HepG2 (cell line): ENCODE measurements around the gene ZNF548. TPM values are rescaled to one million over a fixed set of nuclear protein-coding genes. Genes with fewer than 3 reads are reported as not detected.
A peak's percentile ranks its signal among the peaks of the same experiment; 100 is the strongest.

Source experiments
- DNMT1 ChIP-seq: sonication (generic); formaldehyde crosslinking; IDR thresholded peaks from 2 replicates; pipeline ENCODE4 v1.5.1; 2020; ENCODE audit warnings: mild to moderate bottlenecking, missing genetic modification reagents
- EP300 ChIP-seq, 3 experiments: sonication (generic) in 1 of 3; formaldehyde crosslinking in 1 of 3; IDR thresholded peaks; 2 replicates each; pipeline versions ENCODE4 v1.5.1 to v1.6.1; 2011 to 2020; ENCODE audit warnings: low read depth in 2 of 3, low read length in 2 of 3, borderline replicate concordance in 1 of 3, improper control_type of control experiment in 1 of 3, mild to moderate bottlenecking in 1 of 3, missing genetic modification reagents in 1 of 3, moderate library complexity in 1 of 3
- FOXC1 ChIP-seq: sonication (generic); formaldehyde crosslinking; IDR thresholded peaks from 2 replicates; pipeline ENCODE4 v1.8.0; 2022; ENCODE audit warnings: mild to moderate bottlenecking, missing genetic modification reagents, borderline replicate concordance
- GATAD1 ChIP-seq: IDR thresholded peaks from 2 replicates; pipeline ENCODE4 v1.6.1; 2016; ENCODE audit warnings: missing genetic modification reagents, missing compliant biosample characterization
- KMT2B ChIP-seq: IDR thresholded peaks from 2 replicates; pipeline ENCODE4 v1.6.1; 2016; ENCODE audit warnings: missing genetic modification reagents, missing compliant biosample characterization
- MIER3 ChIP-seq: IDR thresholded peaks from 2 replicates; pipeline ENCODE4 v1.6.1; 2016; ENCODE audit warnings: missing compliant biosample characterization, borderline replicate concordance
- PCBP2 ChIP-seq: fragments of 200-400 bp; formaldehyde crosslinking; optimal IDR thresholded peaks from 2 replicates; pipeline ENCODE3; 2018; ENCODE audit warnings: low read length, low read depth; ENCODE audit not compliant: poor library complexity, severe bottlenecking
- PITX1 ChIP-seq: sonication (generic); formaldehyde crosslinking; IDR thresholded peaks from 2 replicates; pipeline ENCODE4 v1.5.1; 2020; ENCODE audit warnings: mild to moderate bottlenecking, missing genetic modification reagents
- RAD51 ChIP-seq: fragments of 450-650 bp; IDR thresholded peaks from 2 replicates; pipeline ENCODE4 v1.6.1; 2016; ENCODE audit warnings: borderline replicate concordance
- RBFOX2 ChIP-seq: fragments of 200-400 bp; formaldehyde crosslinking; IDR thresholded peaks from 2 replicates; pipeline ENCODE4 v1.6.1; 2017; ENCODE audit warnings: low read depth, mild to moderate bottlenecking, low read length
- RBM39 ChIP-seq: fragments of 200-400 bp; formaldehyde crosslinking; IDR thresholded peaks from one replicate; pipeline ENCODE4 v1.6.1; 2018; ENCODE audit warnings: antibody characterized with exemption, mild to moderate bottlenecking, low read depth, low read length; ENCODE audit not compliant: poor library complexity, severe bottlenecking
- RFXAP ChIP-seq: sonication (generic); formaldehyde crosslinking; IDR thresholded peaks from 2 replicates; pipeline ENCODE4 v1.4.0; 2020; ENCODE audit warnings: missing genetic modification reagents, borderline replicate concordance
- ZFX ChIP-seq: sonication (generic); formaldehyde crosslinking; IDR thresholded peaks from 2 replicates; pipeline ENCODE4 v1.4.0; 2020; ENCODE audit warnings: mild to moderate bottlenecking, low read depth, missing genetic modification reagents, moderate library complexity
- ZNF136 ChIP-seq: sonication (generic); formaldehyde crosslinking; IDR thresholded peaks from 2 replicates; pipeline ENCODE4 v1.8.1; 2022; ENCODE audit warnings: low read depth, mild to moderate bottlenecking, moderate library complexity, missing genetic modification reagents
- ZNF451 ChIP-seq: sonication (generic); formaldehyde crosslinking; IDR thresholded peaks from 2 replicates; pipeline ENCODE4 v1.5.0; 2020; ENCODE audit warnings: mild to moderate bottlenecking, missing genetic modification reagents
- ZNF546 ChIP-seq: sonication (generic); formaldehyde crosslinking; conservative IDR thresholded peaks from 2 replicates; pipeline ENCODE4 v1.8.1; 2023; ENCODE audit warnings: mild to moderate bottlenecking, missing genetic modification reagents
- polyA plus RNA-seq, 8 experiments: library from polyadenylated mRNA; depleted of rRNA in 3 of 8; stranded (reverse) in 7 of 8; unstranded in 1 of 8; fragments of >200 nt; fragmentation: Illumina TruSeq in 4 of 8; extraction: Trizol in 4 of 8; gene quantifications; 2 replicates each; pipeline versions ENCODE4 v1.2.1 to v1.2.3, GENCODE V29; 2011 to 2016; ENCODE audit warnings: low read depth in 4 of 8, missing spikeins in 1 of 8, mixed read lengths in 1 of 8; ENCODE audit not compliant: insufficient read depth in 1 of 8
- total RNA-seq, 5 experiments: library from RNA; depleted of rRNA; stranded (reverse); fragments of >200 nt; fragmentation: Illumina TruSeq; extraction: Trizol; gene quantifications; 2 replicates each; pipeline ENCODE4 v1.2.3, GENCODE V29; 2016; ENCODE audit warnings: low read depth in 1 of 5
- TF ChIP-seq, protein P1 (sequence below): sonication (generic); formaldehyde crosslinking; IDR thresholded peaks from 2 replicates; pipeline ENCODE4 v1.5.0; 2020; ENCODE audit warnings: mild to moderate bottlenecking, missing genetic modification reagents, borderline replicate concordance
- TF ChIP-seq, protein P2 (sequence below): sonication (generic); formaldehyde crosslinking; IDR thresholded peaks from 2 replicates; pipeline ENCODE4 v1.5.1; 2020; ENCODE audit warnings: missing genetic modification reagents, mild to moderate bottlenecking, borderline replicate concordance

ZNF548 gene
- total and polyA plus RNA-seq, 2 of the 13 experiments (the other 11 are each of a cell fraction or from before 2014, with no cell fraction given), result 19.6 to 24.9 TPM

DNA sequence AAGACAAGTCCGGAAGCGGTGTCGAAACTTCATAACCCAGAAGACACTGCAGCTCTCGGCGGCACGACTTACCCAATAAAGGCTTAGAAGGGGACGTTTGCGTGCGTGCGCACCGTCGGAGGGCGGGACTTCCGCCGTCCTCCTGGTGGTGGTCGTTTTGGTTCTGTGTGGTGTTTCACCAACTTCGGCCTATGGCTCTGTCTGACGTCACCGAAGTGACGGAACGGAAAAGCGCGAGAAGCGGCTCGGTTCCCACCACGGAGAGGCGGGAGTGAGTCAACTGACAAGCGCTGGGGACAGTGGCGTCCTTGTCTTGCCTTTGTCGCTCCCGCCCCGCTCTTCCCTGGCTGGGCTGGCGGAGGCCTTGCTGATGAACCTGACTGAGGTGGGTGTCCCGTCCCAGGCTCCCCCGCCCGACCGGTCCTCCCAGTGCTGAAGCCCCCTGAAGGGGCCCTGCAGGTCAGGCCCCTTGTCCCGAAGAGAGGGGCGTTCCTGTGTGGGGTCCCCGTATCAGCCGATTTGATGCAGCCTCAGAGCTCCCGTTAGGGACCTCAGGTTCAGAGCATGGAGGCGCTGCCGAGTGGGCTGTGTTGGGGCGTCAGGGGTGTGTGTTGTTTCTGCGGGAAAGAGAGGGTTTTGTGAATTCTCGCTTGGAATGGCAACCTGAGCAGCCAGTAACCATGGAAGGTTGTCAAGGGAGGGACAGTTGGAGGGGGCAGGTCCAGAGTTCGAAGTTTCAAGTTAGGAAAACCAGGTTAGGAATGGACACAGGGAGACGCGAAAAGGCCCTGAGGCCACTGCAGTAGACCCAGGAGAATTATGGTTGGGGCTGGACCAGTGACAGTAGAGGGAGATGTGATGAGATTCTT is at the start of gene ZNF548 (continued):
- TF ChIP-seq, protein P1, sequence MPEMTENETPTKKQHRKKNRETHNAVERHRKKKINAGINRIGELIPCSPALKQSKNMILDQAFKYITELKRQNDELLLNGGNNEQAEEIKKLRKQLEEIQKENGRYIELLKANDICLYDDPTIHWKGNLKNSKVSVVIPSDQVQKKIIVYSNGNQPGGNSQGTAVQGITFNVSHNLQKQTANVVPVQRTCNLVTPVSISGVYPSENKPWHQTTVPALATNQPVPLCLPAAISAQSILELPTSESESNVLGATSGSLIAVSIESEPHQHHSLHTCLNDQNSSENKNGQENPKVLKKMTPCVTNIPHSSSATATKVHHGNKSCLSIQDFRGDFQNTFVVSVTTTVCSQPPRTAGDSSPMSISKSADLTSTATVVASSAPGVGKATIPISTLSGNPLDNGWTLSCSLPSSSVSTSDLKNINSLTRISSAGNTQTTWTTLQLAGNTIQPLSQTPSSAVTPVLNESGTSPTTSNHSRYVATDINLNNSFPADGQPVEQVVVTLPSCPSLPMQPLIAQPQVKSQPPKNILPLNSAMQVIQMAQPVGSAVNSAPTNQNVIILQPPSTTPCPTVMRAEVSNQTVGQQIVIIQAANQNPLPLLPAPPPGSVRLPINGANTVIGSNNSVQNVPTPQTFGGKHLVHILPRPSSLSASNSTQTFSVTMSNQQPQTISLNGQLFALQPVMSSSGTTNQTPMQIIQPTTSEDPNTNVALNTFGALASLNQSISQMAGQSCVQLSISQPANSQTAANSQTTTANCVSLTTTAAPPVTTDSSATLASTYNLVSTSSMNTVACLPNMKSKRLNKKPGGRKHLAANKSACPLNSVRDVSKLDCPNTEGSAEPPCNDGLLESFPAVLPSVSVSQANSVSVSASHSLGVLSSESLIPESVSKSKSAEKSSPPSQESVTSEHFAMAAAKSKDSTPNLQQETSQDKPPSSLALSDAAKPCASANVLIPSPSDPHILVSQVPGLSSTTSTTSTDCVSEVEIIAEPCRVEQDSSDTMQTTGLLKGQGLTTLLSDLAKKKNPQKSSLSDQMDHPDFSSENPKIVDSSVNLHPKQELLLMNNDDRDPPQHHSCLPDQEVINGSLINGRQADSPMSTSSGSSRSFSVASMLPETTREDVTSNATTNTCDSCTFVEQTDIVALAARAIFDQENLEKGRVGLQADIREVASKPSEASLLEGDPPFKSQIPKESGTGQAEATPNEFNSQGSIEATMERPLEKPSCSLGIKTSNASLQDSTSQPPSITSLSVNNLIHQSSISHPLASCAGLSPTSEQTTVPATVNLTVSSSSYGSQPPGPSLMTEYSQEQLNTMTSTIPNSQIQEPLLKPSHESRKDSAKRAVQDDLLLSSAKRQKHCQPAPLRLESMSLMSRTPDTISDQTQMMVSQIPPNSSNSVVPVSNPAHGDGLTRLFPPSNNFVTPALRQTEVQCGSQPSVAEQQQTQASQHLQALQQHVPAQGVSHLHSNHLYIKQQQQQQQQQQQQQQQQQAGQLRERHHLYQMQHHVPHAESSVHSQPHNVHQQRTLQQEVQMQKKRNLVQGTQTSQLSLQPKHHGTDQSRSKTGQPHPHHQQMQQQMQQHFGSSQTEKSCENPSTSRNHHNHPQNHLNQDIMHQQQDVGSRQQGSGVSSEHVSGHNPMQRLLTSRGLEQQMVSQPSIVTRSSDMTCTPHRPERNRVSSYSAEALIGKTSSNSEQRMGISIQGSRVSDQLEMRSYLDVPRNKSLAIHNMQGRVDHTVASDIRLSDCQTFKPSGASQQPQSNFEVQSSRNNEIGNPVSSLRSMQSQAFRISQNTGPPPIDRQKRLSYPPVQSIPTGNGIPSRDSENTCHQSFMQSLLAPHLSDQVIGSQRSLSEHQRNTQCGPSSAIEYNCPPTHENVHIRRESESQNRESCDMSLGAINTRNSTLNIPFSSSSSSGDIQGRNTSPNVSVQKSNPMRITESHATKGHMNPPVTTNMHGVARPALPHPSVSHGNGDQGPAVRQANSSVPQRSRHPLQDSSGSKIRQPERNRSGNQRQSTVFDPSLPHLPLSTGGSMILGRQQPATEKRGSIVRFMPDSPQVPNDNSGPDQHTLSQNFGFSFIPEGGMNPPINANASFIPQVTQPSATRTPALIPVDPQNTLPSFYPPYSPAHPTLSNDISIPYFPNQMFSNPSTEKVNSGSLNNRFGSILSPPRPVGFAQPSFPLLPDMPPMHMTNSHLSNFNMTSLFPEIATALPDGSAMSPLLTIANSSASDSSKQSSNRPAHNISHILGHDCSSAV (CRISPR knock-in tag), result no peak
- peak; percentile 38; the same call in 1 of the 2 replicates for TF ChIP-seq FOXC1 (CRISPR knock-in tag)
- TF ChIP-seq DNMT1, result no peak
- TF ChIP-seq PCBP2, result no peak
- TF ChIP-seq EP300 (IDR thresholded peaks at IDR 0.05; ENCODE audit: low read depth in 2 of 2, low read length in 2 of 2), result 0 out of 4 replicates have a peak, but pooled peaks have one; percentile 6 to 9
- 0 out of 2 replicates have a peak, but pooled peaks have one; percentile 17 for TF ChIP-seq EP300 (CRISPR knock-in tag; IDR thresholded peaks at IDR 0.05; ENCODE audit: borderline replicate concordance)
- TF ChIP-seq RAD51, result no peak
- no peak; the same call in 1 of the 2 replicates for TF ChIP-seq PITX1 (CRISPR knock-in tag)
- peak; percentile 78; the same call in 1 of the 2 replicates for TF ChIP-seq KMT2B (CRISPR knock-in tag)
- TF ChIP-seq ZNF451 (CRISPR knock-in tag), result peak; percentile 65
- no peak for TF ChIP-seq RBM39
- TF ChIP-seq RBFOX2, result peak; percentile 71
- TF ChIP-seq ZFX (CRISPR knock-in tag), result peak; percentile 93
- TF ChIP-seq MIER3 (CRISPR knock-in tag), result peak; percentile 94
- TF ChIP-seq, protein P2, sequence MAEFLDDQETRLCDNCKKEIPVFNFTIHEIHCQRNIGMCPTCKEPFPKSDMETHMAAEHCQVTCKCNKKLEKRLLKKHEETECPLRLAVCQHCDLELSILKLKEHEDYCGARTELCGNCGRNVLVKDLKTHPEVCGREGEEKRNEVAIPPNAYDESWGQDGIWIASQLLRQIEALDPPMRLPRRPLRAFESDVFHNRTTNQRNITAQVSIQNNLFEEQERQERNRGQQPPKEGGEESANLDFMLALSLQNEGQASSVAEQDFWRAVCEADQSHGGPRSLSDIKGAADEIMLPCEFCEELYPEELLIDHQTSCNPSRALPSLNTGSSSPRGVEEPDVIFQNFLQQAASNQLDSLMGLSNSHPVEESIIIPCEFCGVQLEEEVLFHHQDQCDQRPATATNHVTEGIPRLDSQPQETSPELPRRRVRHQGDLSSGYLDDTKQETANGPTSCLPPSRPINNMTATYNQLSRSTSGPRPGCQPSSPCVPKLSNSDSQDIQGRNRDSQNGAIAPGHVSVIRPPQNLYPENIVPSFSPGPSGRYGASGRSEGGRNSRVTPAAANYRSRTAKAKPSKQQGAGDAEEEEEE (CRISPR knock-in tag), result no peak
- TF ChIP-seq ZNF546 (CRISPR knock-in tag), result 0 out of 2 replicates have a peak, but pooled peaks have one; percentile 45
- peak; percentile 68; the same call in 1 of the 2 replicates for TF ChIP-seq RFXAP (CRISPR knock-in tag)
- TF ChIP-seq GATAD1 (CRISPR knock-in tag), result peak; percentile 94
- no peak for TF ChIP-seq ZNF136 (CRISPR knock-in tag)
